Endometrial microvascular endothelial cells (primary cell): ENCODE results near the gene TANGO2. TPM values are rescaled to one million over a fixed set of nuclear protein-coding genes. Genes with fewer than 3 reads are reported as not detected.

Source experiments
- in situ Hi-C: cut with HindIII; loops from 2 replicates; pipeline ENCODE4 v1.10.0; 2017; ENCODE audit warnings: low sequenced_read_pairs, low pct_unique_long_range_greater_than_20kb; ENCODE audit errors: inconsistent ontology term
- total RNA-seq: library from RNA; depleted of rRNA; stranded (reverse); fragments of >200 nt; gene quantifications from one replicate; pipeline ENCODE4 v1.2.3, GENCODE V29; 2015; ENCODE audit errors: inconsistent ontology term

TANGO2 gene
- total RNA-seq, 1 donor from 2014 or later, result 48.9 TPM

GRCh38 chr22:20021196-20022181 lies 579 bp downstream of the TANGO2 start:
- in situ Hi-C loops, result loop anchor here (10.0 kb wide), 1 partner anchor 47 kb away; no protein-coding TSS in a partner anchor

GRCh38 chr22:20022231-20022977 lies 1.5 kb downstream of the TANGO2 start:
- in situ Hi-C loops, result loop anchor here (10.0 kb wide), 1 partner anchor 48 kb away; no protein-coding TSS in a partner anchor

- in situ Hi-C loops, result loop anchor here (10.0 kb wide), 1 partner anchor 48 kb away; no protein-coding TSS in a partner anchor
These were observed 2.2 kb downstream of the TANGO2 start for GRCh38 chr22:20022978-20023613.

- in situ Hi-C loops, result loop anchor here (10.0 kb wide), 1 partner anchor 49 kb away; no protein-coding TSS in a partner anchor
These were observed 3.3 kb downstream of the TANGO2 start for GRCh38 chr22:20024225-20024624.

GRCh38 chr22:20024650-20025397 lies 3.9 kb downstream of the TANGO2 start:
- in situ Hi-C loops, result loop anchor here (10.0 kb wide), 1 partner anchor 50 kb away; no protein-coding TSS in a partner anchor

- in situ Hi-C loops, result loop anchor here (10.0 kb wide), 1 partner anchor 51 kb away; no protein-coding TSS in a partner anchor
These were observed 4.7 kb downstream of the TANGO2 start for GRCh38 chr22:20025401-20026203.

GRCh38 chr22:20026204-20026908 lies 5.4 kb downstream of the TANGO2 start:
- in situ Hi-C loops, result loop anchor here (10.0 kb wide), 1 partner anchor 52 kb away; no protein-coding TSS in a partner anchor

- in situ Hi-C loops, result loop anchor here (10.0 kb wide), 1 partner anchor 52 kb away; no protein-coding TSS in a partner anchor
These were observed 6.2 kb downstream of the TANGO2 start for GRCh38 chr22:20026996-20027601.

- in situ Hi-C loops, result loop anchor here (10.0 kb wide), 1 partner anchor 53 kb away; no protein-coding TSS in a partner anchor
These were observed 7.3 kb downstream of the TANGO2 start for GRCh38 chr22:20027966-20028854.

GRCh38 chr22:20028855-20029549 lies 8.1 kb downstream of the TANGO2 start:
- in situ Hi-C loops, result loop anchor here (10.0 kb wide), 1 partner anchor 54 kb away; no protein-coding TSS in a partner anchor

- in situ Hi-C loops, result loop anchor here (10.0 kb wide), 1 partner anchor 55 kb away; no protein-coding TSS in a partner anchor
These were observed 8.8 kb downstream of the TANGO2 start for GRCh38 chr22:20029550-20030225.

GRCh38 chr22:20031732-20032406 lies 11.0 kb downstream of the TANGO2 start:
- in situ Hi-C loops, result no loop called here

GRCh38 chr22:20032407-20032991 lies 11.6 kb downstream of the TANGO2 start:
- in situ Hi-C loops, result no loop called here
